T-helper 1 cell (primary cell): ENCODE results near the gene C16orf92.

ENCODE experiments used
- DNase-seq, 5 donors: peaks; one replicate each; pipeline ENCODE4 v3.0.0-alpha.2; 2012 to 2020

The C16orf92 gene

GRCh38 chr16:30063278-30063892, 40.4 kb downstream of the C16orf92 start:
- DNase-seq, result no peak

- peak in 4 of 5 donors; percentile 48 to 77 (median 56) for DNase-seq
Measured at GRCh38 chr16:30063893-30064728, 41.1 kb downstream of the C16orf92 start.

GRCh38 chr16:30064729-30065101, 41.7 kb downstream of the C16orf92 start:
- DNase-seq, result no peak

- DNase-seq, result peak; percentile 90 to 98 (median 92)
Measured at GRCh38 chr16:30065102-30065942, 42.3 kb downstream of the C16orf92 start, which contains the start of gene ALDOA. ALDOA (plus strand) TSS chr16:30065760; CDS start chr16:30066898, 1,138 bp downstream.

GRCh38 chr16:30065943-30066760, 43.2 kb downstream of the C16orf92 start:
- peak in 1 of 5 donors; percentile 14 for DNase-seq

- DNase-seq, result no peak
Measured at GRCh38 chr16:30066761-30067583, 44.0 kb downstream of the C16orf92 start.

- DNase-seq, result no peak
Measured at GRCh38 chr16:30067584-30067916, 44.6 kb downstream of the C16orf92 start.

GRCh38 chr16:30068333-30068732, 45.3 kb downstream of the C16orf92 start:
- no peak for DNase-seq

GRCh38 chr16:30068750-30069610, 46.0 kb downstream of the C16orf92 start:
- peak in 4 of 5 donors; percentile 43 to 58 (median 53) for DNase-seq

- no peak for DNase-seq
Measured at GRCh38 chr16:30069611-30070462, 46.8 kb downstream of the C16orf92 start.

GRCh38 chr16:30070490-30070889, 47.5 kb downstream of the C16orf92 start:
- DNase-seq, result no peak
